Measurements from ENCODE around the gene GAB1. TPM values are rescaled to one million over a fixed set of nuclear protein-coding genes. Genes with fewer than 3 reads are reported as not detected.

The GAB1 gene
- total RNA-seq, 4 donors from 2014 or later = 102 to 129 (median 118) TPM

DNA sequence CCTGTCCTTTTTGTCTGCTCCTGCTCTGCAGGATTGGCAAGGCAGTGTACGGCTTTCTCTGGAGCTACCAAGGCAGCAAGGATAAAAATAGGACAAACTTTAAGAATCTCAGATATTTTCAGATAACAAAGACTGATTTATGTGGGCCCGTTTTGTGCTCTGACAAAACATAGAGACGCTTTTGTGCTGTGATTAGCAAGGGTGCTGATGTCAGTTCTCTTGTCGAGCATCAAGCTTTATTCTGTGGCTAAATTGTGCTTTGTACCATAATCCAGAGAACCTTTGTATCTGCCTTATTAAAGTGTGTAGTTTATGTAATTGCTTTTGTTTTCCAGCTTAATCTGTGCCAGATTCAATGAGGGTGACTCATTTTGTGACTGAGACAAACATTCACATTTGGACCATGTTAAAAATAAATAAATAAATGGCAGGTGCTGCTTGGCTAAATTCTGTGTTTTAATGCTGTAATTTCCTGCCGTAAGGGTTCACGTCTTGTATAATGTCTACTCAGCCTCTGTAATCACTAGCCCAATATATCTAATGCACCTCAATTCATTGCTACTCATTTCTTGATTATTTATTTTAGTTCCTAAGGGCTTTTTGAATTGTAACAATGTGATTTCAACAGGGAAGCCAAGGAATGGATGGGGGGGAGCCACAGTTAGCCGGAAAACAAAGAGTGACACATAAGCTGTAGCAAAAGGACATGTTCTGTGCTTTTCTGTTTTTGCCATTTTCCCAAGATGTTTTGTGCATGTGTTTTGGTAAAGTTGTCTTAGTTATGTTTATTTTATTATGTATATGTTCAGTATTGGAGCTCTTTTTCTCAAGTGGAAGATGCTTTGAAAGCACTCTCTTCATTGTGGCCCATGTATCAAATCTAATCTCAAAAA, 75.1 kb downstream of the GAB1 start:
- H3K36me3 ChIP-seq = peaks cover 0 to 15% of the 10 kb centered on the region in 2 donors
- no peaks in the 10 kb centered on the region for H3K27me3 ChIP-seq
- H3K9me3 ChIP-seq = no peaks in the 10 kb centered on the region
- 12 to 19% methylated on average over 6 of the region's 7 CpGs for WGBS, 2 donors (ENCODE audit: low coverage in 1 of 2)
- peak; percentile 65 for ATAC-seq
- peaks cover 17 to 75% (median 22%) of the 10 kb centered on the region in 3 donors for H3K4me1 ChIP-seq
- TF ChIP-seq EP300 (IDR thresholded peaks at IDR 0.05) (no peak), POLR2AphosphoS5 (IDR thresholded peaks at IDR 0.05) (peak; percentile 15), POLR2A (IDR thresholded peaks at IDR 0.05) (no peak)
- TF ChIP-seq, protein P1, sequence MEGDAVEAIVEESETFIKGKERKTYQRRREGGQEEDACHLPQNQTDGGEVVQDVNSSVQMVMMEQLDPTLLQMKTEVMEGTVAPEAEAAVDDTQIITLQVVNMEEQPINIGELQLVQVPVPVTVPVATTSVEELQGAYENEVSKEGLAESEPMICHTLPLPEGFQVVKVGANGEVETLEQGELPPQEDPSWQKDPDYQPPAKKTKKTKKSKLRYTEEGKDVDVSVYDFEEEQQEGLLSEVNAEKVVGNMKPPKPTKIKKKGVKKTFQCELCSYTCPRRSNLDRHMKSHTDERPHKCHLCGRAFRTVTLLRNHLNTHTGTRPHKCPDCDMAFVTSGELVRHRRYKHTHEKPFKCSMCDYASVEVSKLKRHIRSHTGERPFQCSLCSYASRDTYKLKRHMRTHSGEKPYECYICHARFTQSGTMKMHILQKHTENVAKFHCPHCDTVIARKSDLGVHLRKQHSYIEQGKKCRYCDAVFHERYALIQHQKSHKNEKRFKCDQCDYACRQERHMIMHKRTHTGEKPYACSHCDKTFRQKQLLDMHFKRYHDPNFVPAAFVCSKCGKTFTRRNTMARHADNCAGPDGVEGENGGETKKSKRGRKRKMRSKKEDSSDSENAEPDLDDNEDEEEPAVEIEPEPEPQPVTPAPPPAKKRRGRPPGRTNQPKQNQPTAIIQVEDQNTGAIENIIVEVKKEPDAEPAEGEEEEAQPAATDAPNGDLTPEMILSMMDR (IDR thresholded peaks at IDR 0.05) = no peak
- peak overlapping the region; percentile 2 to 71 (median 65) for H3K27ac ChIP-seq
- H3K4me3 ChIP-seq = peak overlapping the region in 1 of 2 donors; percentile 5

DNA sequence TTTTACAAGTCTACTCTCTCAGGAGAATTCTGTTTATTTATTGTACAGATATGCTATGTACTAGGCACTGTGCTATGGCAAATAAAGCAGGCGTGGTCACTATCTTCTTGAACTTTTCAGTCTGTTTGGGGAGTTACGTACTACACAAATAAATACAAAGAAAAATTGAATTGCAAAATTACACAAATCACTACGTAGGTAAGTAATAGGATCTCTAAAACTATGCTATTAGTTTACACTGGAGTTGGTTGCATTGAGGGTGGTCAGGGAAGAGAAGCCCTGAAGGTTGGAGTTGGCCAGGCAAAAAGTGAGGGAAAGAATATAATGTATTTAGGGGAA, 75.7 kb downstream of the GAB1 start:
- Histone ChIP-seq H3K36me3 (peaks cover 0 to 21% of the 10 kb centered on the region in 2 donors), H3K27ac (peak overlapping the region; percentile 2 to 71 (median 65)), H3K4me3 (no peak overlapping the region), H3K27me3 (no peaks in the 10 kb centered on the region), H3K9me3 (no peaks in the 10 kb centered on the region), H3K4me1 (peaks cover 11 to 69% (median 18%) of the 10 kb centered on the region in 3 donors)
- no peak for ATAC-seq
- WGBS, 2 donors (ENCODE audit: low coverage in 1 of 2) = 58 to 64% methylated on average over 3 of the region's 3 CpGs
- no peak for TF ChIP-seq POLR2AphosphoS5 (IDR thresholded peaks at IDR 0.05)
- no peak for TF ChIP-seq POLR2A (IDR thresholded peaks at IDR 0.05)
- TF ChIP-seq, protein P1 (IDR thresholded peaks at IDR 0.05) = no peak
- no peak for TF ChIP-seq EP300 (IDR thresholded peaks at IDR 0.05)

DNA sequence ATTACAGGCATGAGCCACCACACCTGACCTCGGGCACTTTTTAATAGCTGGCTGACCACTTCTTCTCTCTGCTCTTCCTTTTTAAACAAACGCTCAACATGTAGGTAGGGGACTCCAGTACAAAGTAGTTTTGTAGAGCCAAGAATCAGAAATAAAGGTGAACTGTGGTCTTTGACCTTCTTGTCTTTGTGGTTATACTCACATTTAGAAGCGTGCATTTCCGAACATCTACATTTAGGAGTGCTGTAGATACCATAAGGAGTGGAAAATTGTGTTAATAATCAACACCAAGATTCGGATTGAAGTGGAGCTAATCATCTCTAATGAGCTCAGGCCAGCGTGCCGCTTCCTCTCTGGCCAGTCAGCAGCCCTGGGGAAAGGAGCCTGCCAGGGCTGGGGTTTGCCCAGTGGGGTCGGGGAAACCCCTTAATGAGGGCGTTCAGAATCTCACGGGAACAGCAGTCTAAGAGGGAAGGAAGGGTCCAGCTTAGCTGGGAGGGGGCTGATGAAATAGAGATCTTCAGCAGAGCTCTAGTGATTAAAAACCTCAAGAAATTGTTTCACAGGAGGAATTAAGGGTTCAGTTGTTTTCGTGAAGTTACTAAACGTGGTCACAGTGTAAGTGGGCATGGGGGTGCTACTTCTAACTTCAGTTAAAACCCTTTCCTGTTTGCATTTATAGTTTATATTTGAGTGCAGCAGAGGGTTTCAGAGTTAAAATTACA, 81.2 kb downstream of the GAB1 start:
- Histone ChIP-seq H3K27ac (peak overlapping the region in 1 of 4 donors; percentile 25), H3K4me3 (no peak overlapping the region), H3K36me3 (peaks cover 0 to 37% of the 10 kb centered on the region in 2 donors), H3K9me3 (no peaks in the 10 kb centered on the region), H3K27me3 (no peaks in the 10 kb centered on the region), H3K4me1 (peaks cover 0 to 52% (median 7%) of the 10 kb centered on the region in 3 donors)
- ATAC-seq = no peak
- 76 to 79% methylated on average over 6 to 9 of the region's 12 CpGs for WGBS, 2 donors (ENCODE audit: low coverage in 1 of 2)
- TF ChIP-seq POLR2AphosphoS5 (IDR thresholded peaks at IDR 0.05) (no peak), EP300 (IDR thresholded peaks at IDR 0.05) (no peak), POLR2A (IDR thresholded peaks at IDR 0.05) (no peak)
- TF ChIP-seq, protein P1 (IDR thresholded peaks at IDR 0.05) = no peak

DNA sequence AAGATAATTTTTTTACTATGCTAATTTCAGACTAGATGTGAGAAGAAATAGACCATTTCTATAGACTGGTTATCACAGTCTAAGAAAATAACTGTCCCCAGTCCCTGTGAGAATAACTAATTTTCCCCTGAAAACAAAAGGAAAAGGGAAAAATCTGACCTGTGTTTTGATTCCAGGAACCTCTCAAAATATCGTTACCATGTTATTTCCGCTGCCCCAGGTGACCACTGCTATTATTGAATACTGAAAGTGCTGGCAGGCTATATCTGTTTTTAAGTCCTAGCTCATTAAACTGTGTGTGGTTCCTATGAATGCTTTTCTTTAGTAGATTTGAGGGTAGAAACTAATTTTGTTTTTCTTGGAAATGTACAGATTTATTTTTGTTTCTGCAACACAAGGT, 83.6 kb downstream of the GAB1 start:
- peaks cover 0 to 56% (median 7%) of the 10 kb centered on the region in 3 donors for H3K4me1 ChIP-seq
- H3K27me3 ChIP-seq = no peaks in the 10 kb centered on the region
- no peak overlapping the region for H3K4me3 ChIP-seq
- TF ChIP-seq EP300 (IDR thresholded peaks at IDR 0.05) = no peak
- no peak for TF ChIP-seq POLR2A (IDR thresholded peaks at IDR 0.05)
- TF ChIP-seq, protein P1 (IDR thresholded peaks at IDR 0.05) = no peak
- no peak for TF ChIP-seq POLR2AphosphoS5 (IDR thresholded peaks at IDR 0.05)
- peaks cover 0 to 45% of the 10 kb centered on the region in 2 donors for H3K36me3 ChIP-seq
- no peaks in the 10 kb centered on the region for H3K9me3 ChIP-seq
- no peak for ATAC-seq
- WGBS, 2 donors (ENCODE audit: low coverage in 1 of 2) = 42 to 80% methylated on average over 2 of the region's 2 CpGs
- H3K27ac ChIP-seq = peak overlapping the region in 3 of 4 donors; percentile 14 to 57 (median 41)
